Peyer's patch (tissue), 4 donors: Measurements from ENCODE around the gene DPM1.

Experiments
- CTCF ChIP-seq, 6 experiments: fragments of 450-650 bp in 4 of 6; fragments of 200-600 bp in 2 of 6; sonication (generic) in 1 of 6; IDR thresholded peaks; one replicate each; pipeline ENCODE4 v1.5.1; 2017 to 2019; ENCODE audit warnings: antibody characterized with exemption in 6 of 6, mild to moderate bottlenecking in 3 of 6, moderate library complexity in 1 of 6
- POLR2A ChIP-seq, 2 donors: fragments of 450-650 bp; IDR thresholded peaks; one replicate each; pipeline ENCODE4 v1.5.1; 2017; ENCODE audit warnings: antibody characterized with exemption in 2 of 2, mild to moderate bottlenecking in 2 of 2, moderate library complexity in 2 of 2

- TF ChIP-seq CTCF (IDR thresholded peaks at IDR 0.05) = no peak
- peak; percentile 70 to 87 for TF ChIP-seq POLR2A (IDR thresholded peaks at IDR 0.05)
Measured at GRCh38 chr20:50957798-50958614, at the start of gene DPM1.
